B cell (primary cell): Measurements from ENCODE around the gene ITPR3.

ENCODE experiments used
- CTCF ChIP-seq: fragments of 200-600 bp; IDR thresholded peaks from one replicate; pipeline ENCODE4 v1.8.0; 2022; ENCODE audit warnings: antibody characterized with exemption, mild to moderate bottlenecking
- EZH2 ChIP-seq: IDR thresholded peaks from 2 replicates; pipeline ENCODE4 v1.6.1; 2012; ENCODE audit warnings: borderline replicate concordance, low read depth, mild to moderate bottlenecking, moderate library complexity, low read length; ENCODE audit not compliant: insufficient read depth, poor library complexity, severe bottlenecking

- peak; percentile 44 for TF ChIP-seq CTCF
- TF ChIP-seq EZH2, result no peak
Observed at GRCh38 chr6:33711140-33712129, 90.3 kb downstream of the ITPR3 start, which contains the start of gene UQCC2.
